WTC11 (cell line): ENCODE measurements around the gene IL1RAP. TPM values are rescaled to one million over a fixed set of nuclear protein-coding genes. Genes with fewer than 3 reads are reported as not detected.

Experiments
- ATAC-seq: fragments of 200-7000 bp; cut with Tn5 transposase; 2 replicates; pipeline ENCODE4 v1.10.0; 2021; ENCODE audit warnings: mild to moderate bottlenecking, moderate library complexity
- CTCF ChIA-PET: fragments of 300-600 bp; sonication (Branson Sonifier 250); formaldehyde crosslinking; loops from one replicate; lab custom pipeline; 2021; ENCODE audit warnings: antibody characterized with exemption; lab: Charles Lee
- POLR2A ChIA-PET: fragments of 350-600 bp; sonication (Branson Sonifier 250); formaldehyde crosslinking; loops from one replicate; lab custom pipeline; 2021; ENCODE audit warnings: antibody characterized with exemption; lab: Charles Lee
- DNase-seq: peaks from one replicate; pipeline ENCODE4 v3.0.0; 2021; ENCODE audit warnings: low spot score
- H3K27ac Mint-ChIP-seq: 2 replicates; pipeline ENCODE4 v1.8.0; 2021; ENCODE audit warnings: mixed read lengths
- H3K27me3 Mint-ChIP-seq: 2 replicates; pipeline ENCODE4 v1.8.0; 2021; ENCODE audit warnings: low read depth, mild to moderate bottlenecking, moderate library complexity, mixed read lengths
- H3K36me3 Mint-ChIP-seq: 2 replicates; pipeline ENCODE4 v1.8.0; 2021; ENCODE audit warnings: mixed read lengths
- H3K4me1 Mint-ChIP-seq: 2 replicates; pipeline ENCODE4 v1.8.0; 2022; ENCODE audit warnings: mixed read lengths
- H3K4me3 Mint-ChIP-seq: 2 replicates; pipeline ENCODE4 v1.8.0; 2021; ENCODE audit warnings: mild to moderate bottlenecking, moderate library complexity, mixed read lengths
- H3K9me3 Mint-ChIP-seq: 2 replicates; pipeline ENCODE4 v1.8.0; 2021; ENCODE audit warnings: mixed read lengths
- GRHL2 ChIP-seq: fragments of 250-450 bp; sonication (Bioruptor Pico); IDR thresholded peaks from 2 replicates; pipeline ENCODE4 v1.8.0; 2022; ENCODE audit warnings: mild to moderate bottlenecking, moderate library complexity; ENCODE audit not compliant: insufficient replicate concordance, severe bottlenecking
- JAZF1 ChIP-seq: fragments of 250-450 bp; sonication (Bioruptor Pico); IDR thresholded peaks from 2 replicates; pipeline ENCODE4 v1.9.0; 2021; ENCODE audit warnings: moderate library complexity, mild to moderate bottlenecking, inconsistent platforms
- MYBL2 ChIP-seq: sonication (generic); formaldehyde crosslinking; IDR thresholded peaks from 2 replicates; pipeline ENCODE4 v1.8.1; 2023; ENCODE audit warnings: mild to moderate bottlenecking, moderate library complexity, missing genetic modification reagents
- NR2C2 ChIP-seq: sonication (generic); formaldehyde crosslinking; IDR thresholded peaks from 2 replicates; pipeline ENCODE4 v1.8.0; 2022; ENCODE audit warnings: mild to moderate bottlenecking, missing genetic modification reagents
- RORB ChIP-seq: fragments of 250-450 bp; sonication (Bioruptor Pico); IDR thresholded peaks from 2 replicates; pipeline ENCODE4 v1.9.0; 2021; ENCODE audit warnings: mild to moderate bottlenecking
- SMAD4 ChIP-seq: sonication (generic); formaldehyde crosslinking; IDR thresholded peaks from 2 replicates; pipeline ENCODE4 v1.8.0; 2022; ENCODE audit warnings: mild to moderate bottlenecking, missing genetic modification reagents
- SOX15 ChIP-seq: fragments of 250-450 bp; sonication (Bioruptor Pico); IDR thresholded peaks from 2 replicates; pipeline ENCODE4 v1.9.0; 2021; ENCODE audit warnings: mild to moderate bottlenecking
- ZNF219 ChIP-seq: sonication (generic); formaldehyde crosslinking; IDR thresholded peaks from 2 replicates; pipeline ENCODE4 v1.8.0; 2023; ENCODE audit warnings: missing genetic modification reagents, mild to moderate bottlenecking, borderline replicate concordance
- ZNF263 ChIP-seq: sonication (generic); formaldehyde crosslinking; IDR thresholded peaks from 2 replicates; pipeline ENCODE4 v1.8.1; 2022; ENCODE audit warnings: low read depth, mild to moderate bottlenecking, moderate library complexity, missing genetic modification reagents
- ZNF317 ChIP-seq: sonication (generic); formaldehyde crosslinking; IDR thresholded peaks from 2 replicates; pipeline ENCODE4 v1.8.1; 2023; ENCODE audit warnings: low read depth, mild to moderate bottlenecking, moderate library complexity, missing genetic modification reagents, borderline replicate concordance
- ZNF396 ChIP-seq: fragments of 250-450 bp; sonication (Bioruptor Pico); IDR thresholded peaks from 2 replicates; pipeline ENCODE4 v1.8.0; 2021; ENCODE audit warnings: mild to moderate bottlenecking, moderate library complexity, borderline replicate concordance
- total RNA-seq: library from RNA; stranded (reverse); gene quantifications from 3 replicates; pipeline ENCODE4 v1.2.3, GENCODE V29; 2021
- TF ChIP-seq, protein P1 (sequence below): sonication (generic); formaldehyde crosslinking; IDR thresholded peaks from 2 replicates; pipeline ENCODE4 v1.8.1; 2022; ENCODE audit warnings: low read depth, missing genetic modification reagents, borderline replicate concordance
- TF ChIP-seq, protein P2 (sequence below): sonication (generic); formaldehyde crosslinking; IDR thresholded peaks from 2 replicates; pipeline ENCODE4 v1.8.0; 2022; ENCODE audit warnings: mild to moderate bottlenecking, missing genetic modification reagents
- TF ChIP-seq, protein P3 (sequence below): fragments of 250-450 bp; sonication (Bioruptor Pico); IDR thresholded peaks from 2 replicates; pipeline ENCODE4 v1.9.0; 2021; ENCODE audit warnings: moderate library complexity, mild to moderate bottlenecking, inconsistent platforms, borderline replicate concordance
- TF ChIP-seq, protein P4 (sequence below): sonication (generic); formaldehyde crosslinking; IDR thresholded peaks from 2 replicates; pipeline ENCODE4 v1.8.1; 2022; ENCODE audit warnings: mild to moderate bottlenecking, missing genetic modification reagents, moderate library complexity, borderline replicate concordance
- TF ChIP-seq, protein P5 (sequence below): sonication (generic); formaldehyde crosslinking; IDR thresholded peaks from 2 replicates; pipeline ENCODE4 v1.8.0; 2022; ENCODE audit warnings: mild to moderate bottlenecking, missing genetic modification reagents
- TF ChIP-seq, protein P6 (sequence below): fragments of 200-600 bp; IDR thresholded peaks from 2 replicates; pipeline ENCODE4 v1.8.0; 2022; ENCODE audit warnings: antibody characterized with exemption

IL1RAP gene
- total RNA-seq, 1 experiment from 2014 or later: 4.5 TPM

DNA sequence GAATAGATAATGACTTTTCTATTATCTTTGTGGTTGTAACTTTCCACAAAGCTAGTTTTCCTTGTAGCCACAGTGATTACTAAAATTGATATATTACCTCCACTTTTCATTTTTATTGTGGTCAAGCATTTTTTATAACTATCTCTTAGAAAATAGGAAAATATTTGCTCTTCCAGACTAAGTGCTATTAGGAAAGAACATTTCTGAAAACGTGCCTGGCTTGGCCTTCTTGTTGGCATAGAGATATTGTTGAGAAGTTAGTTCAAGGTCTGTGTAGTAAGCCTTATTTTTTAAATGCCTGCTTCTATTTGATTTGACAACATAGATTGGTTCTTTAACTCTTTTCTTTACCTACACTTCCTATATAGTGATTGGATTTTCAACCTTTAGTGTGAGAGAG, 101.7 kb downstream of the IL1RAP start:
- no peaks in the 10 kb centered on the region for H3K27me3 Mint-ChIP-seq
- 0 out of 2 replicates have a peak, but pooled peaks cover 3% of the 10 kb centered on the region for H3K9me3 Mint-ChIP-seq
- ATAC-seq (no peak), DNase-seq (no peak)
- H3K36me3 Mint-ChIP-seq: no peaks in the 10 kb centered on the region
- ChIA-PET CTCF (no interaction called here), POLR2A (no interaction called here)
- H3K4me1 Mint-ChIP-seq: peaks cover 6% of the 10 kb centered on the region; the same call in 1 of the 2 replicates
- H3K27ac Mint-ChIP-seq: no peak overlapping the region
- H3K4me3 Mint-ChIP-seq: no peak overlapping the region
- no peak for TF ChIP-seq NR2C2 (CRISPR knock-in tag)
- TF ChIP-seq ZNF317: no peak
- TF ChIP-seq GRHL2 (CRISPR knock-in tag): no peak
- TF ChIP-seq, protein P1, sequence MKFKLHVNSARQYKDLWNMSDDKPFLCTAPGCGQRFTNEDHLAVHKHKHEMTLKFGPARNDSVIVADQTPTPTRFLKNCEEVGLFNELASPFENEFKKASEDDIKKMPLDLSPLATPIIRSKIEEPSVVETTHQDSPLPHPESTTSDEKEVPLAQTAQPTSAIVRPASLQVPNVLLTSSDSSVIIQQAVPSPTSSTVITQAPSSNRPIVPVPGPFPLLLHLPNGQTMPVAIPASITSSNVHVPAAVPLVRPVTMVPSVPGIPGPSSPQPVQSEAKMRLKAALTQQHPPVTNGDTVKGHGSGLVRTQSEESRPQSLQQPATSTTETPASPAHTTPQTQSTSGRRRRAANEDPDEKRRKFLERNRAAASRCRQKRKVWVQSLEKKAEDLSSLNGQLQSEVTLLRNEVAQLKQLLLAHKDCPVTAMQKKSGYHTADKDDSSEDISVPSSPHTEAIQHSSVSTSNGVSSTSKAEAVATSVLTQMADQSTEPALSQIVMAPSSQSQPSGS: no peak
- no peak for TF ChIP-seq ZNF396 (CRISPR knock-in tag)
- TF ChIP-seq SOX15 (CRISPR knock-in tag): no peak
- TF ChIP-seq JAZF1 (CRISPR knock-in tag): no peak
- no peak for TF ChIP-seq RORB
- TF ChIP-seq MYBL2 (CRISPR knock-in tag): no peak
- TF ChIP-seq, protein P2, sequence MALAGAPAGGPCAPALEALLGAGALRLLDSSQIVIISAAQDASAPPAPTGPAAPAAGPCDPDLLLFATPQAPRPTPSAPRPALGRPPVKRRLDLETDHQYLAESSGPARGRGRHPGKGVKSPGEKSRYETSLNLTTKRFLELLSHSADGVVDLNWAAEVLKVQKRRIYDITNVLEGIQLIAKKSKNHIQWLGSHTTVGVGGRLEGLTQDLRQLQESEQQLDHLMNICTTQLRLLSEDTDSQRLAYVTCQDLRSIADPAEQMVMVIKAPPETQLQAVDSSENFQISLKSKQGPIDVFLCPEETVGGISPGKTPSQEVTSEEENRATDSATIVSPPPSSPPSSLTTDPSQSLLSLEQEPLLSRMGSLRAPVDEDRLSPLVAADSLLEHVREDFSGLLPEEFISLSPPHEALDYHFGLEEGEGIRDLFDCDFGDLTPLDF: no peak
- no peak for TF ChIP-seq ZNF219 (CRISPR knock-in tag)
- no peak for TF ChIP-seq ZNF263 (CRISPR knock-in tag)
- no peak for TF ChIP-seq SMAD4 (CRISPR knock-in tag)
- TF ChIP-seq, protein P3, sequence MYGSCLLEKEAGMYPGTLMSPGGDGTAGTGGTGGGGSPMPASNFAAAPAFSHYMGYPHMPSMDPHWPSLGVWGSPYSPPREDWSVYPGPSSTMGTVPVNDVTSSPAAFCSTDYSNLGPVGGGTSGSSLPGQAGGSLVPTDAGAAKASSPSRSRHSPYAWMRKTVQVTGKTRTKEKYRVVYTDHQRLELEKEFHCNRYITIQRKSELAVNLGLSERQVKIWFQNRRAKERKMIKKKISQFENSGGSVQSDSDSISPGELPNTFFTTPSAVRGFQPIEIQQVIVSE: no peak
- TF ChIP-seq, protein P4, sequence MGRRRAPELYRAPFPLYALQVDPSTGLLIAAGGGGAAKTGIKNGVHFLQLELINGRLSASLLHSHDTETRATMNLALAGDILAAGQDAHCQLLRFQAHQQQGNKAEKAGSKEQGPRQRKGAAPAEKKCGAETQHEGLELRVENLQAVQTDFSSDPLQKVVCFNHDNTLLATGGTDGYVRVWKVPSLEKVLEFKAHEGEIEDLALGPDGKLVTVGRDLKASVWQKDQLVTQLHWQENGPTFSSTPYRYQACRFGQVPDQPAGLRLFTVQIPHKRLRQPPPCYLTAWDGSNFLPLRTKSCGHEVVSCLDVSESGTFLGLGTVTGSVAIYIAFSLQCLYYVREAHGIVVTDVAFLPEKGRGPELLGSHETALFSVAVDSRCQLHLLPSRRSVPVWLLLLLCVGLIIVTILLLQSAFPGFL (CRISPR knock-in tag): no peak
- TF ChIP-seq, protein P5, sequence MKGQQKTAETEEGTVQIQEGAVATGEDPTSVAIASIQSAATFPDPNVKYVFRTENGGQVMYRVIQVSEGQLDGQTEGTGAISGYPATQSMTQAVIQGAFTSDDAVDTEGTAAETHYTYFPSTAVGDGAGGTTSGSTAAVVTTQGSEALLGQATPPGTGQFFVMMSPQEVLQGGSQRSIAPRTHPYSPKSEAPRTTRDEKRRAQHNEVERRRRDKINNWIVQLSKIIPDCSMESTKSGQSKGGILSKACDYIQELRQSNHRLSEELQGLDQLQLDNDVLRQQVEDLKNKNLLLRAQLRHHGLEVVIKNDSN (CRISPR knock-in tag): no peak

DNA sequence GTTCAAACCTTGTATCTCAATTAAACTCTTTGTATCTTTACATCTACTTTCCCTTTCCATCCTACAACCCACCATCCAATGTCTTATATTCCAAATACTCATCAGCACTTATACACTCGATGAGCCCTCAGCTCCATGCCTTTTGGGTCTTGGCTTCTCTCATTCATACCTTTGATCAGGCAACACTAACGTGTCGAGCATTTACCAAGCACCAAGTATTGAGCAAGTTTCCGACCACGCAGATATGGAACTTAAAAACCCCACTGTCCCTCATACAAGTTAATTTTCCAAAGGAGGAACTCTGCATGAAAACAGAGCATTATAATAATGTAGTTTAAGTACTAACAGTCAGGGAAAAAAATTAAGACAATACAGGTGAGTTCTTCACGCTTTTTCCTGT, 102.8 kb downstream of the IL1RAP start:
- no peaks in the 10 kb centered on the region for H3K36me3 Mint-ChIP-seq
- H3K4me1 Mint-ChIP-seq: peaks cover 6% of the 10 kb centered on the region; the same call in 1 of the 2 replicates

More for the DNA sequence above, 102.8 kb downstream of the IL1RAP start:
- no peak overlapping the region for H3K4me3 Mint-ChIP-seq
- ATAC-seq (no peak), DNase-seq (no peak)
- H3K27me3 Mint-ChIP-seq: no peaks in the 10 kb centered on the region
- POLR2A ChIA-PET: no interaction called here
- H3K27ac Mint-ChIP-seq: no peak overlapping the region
- CTCF ChIA-PET: no interaction called here
- H3K9me3 Mint-ChIP-seq: 0 out of 2 replicates have a peak, but pooled peaks cover 3% of the 10 kb centered on the region
- TF ChIP-seq, protein P6, sequence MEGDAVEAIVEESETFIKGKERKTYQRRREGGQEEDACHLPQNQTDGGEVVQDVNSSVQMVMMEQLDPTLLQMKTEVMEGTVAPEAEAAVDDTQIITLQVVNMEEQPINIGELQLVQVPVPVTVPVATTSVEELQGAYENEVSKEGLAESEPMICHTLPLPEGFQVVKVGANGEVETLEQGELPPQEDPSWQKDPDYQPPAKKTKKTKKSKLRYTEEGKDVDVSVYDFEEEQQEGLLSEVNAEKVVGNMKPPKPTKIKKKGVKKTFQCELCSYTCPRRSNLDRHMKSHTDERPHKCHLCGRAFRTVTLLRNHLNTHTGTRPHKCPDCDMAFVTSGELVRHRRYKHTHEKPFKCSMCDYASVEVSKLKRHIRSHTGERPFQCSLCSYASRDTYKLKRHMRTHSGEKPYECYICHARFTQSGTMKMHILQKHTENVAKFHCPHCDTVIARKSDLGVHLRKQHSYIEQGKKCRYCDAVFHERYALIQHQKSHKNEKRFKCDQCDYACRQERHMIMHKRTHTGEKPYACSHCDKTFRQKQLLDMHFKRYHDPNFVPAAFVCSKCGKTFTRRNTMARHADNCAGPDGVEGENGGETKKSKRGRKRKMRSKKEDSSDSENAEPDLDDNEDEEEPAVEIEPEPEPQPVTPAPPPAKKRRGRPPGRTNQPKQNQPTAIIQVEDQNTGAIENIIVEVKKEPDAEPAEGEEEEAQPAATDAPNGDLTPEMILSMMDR: no peak
- TF ChIP-seq, protein P5 (CRISPR knock-in tag): no peak
